KBM-7 (cell line): ENCODE data around the gene BLM.
"Not testable (repeated sequence)": the region's sequence is repeated elsewhere in the genome, so short reads cannot be mapped to it uniquely, and the experiment has no call there.

Experiments
- DNase-seq: peaks from one replicate; pipeline ENCODE4 v3.0.0-alpha.2; 2015
- in situ Hi-C: fragments of 300-500 bp; cut with MboI; formaldehyde crosslinking; loops from 2 replicates; pipeline ENCODE4 v1.14.3; 2020; ENCODE audit warnings: low sequenced_read_pairs, low pct_unique_long_range_greater_than_20kb, mixed read lengths

BLM gene

GRCh38 chr15:90812958-90813265, 95.8 kb downstream of the BLM start:
- DNase-seq = no peak
- in situ Hi-C loops = no loop called here

- in situ Hi-C loops = no loop called here
- no peak for DNase-seq
Observed at GRCh38 chr15:90813796-90814190, 96.6 kb downstream of the BLM start.

- DNase-seq = no peak
- in situ Hi-C loops = no loop called here
Observed at GRCh38 chr15:90814191-90814821, 97.2 kb downstream of the BLM start.

GRCh38 chr15:90816401-90817116, 99.4 kb downstream of the BLM start:
- in situ Hi-C loops = no loop called here
- DNase-seq = no peak

GRCh38 chr15:90817117-90818057, 100.2 kb downstream of the BLM start:
- no peak for DNase-seq
- in situ Hi-C loops = no loop called here

GRCh38 chr15:90818251-90819210, 101.4 kb downstream of the BLM start:
- peak; percentile 73 for DNase-seq
- in situ Hi-C loops = no loop called here

- in situ Hi-C loops = no loop called here
Observed at GRCh38 chr15:90819390-90819789, 102.2 kb downstream of the BLM start.

GRCh38 chr15:90819850-90820249, 102.7 kb downstream of the BLM start:
- in situ Hi-C loops = no loop called here
- DNase-seq = no peak

More at GRCh38 chr15:90819390-90819789, 102.2 kb downstream of the BLM start:
- no peak for DNase-seq

- DNase-seq = no peak
- in situ Hi-C loops = no loop called here
Observed at GRCh38 chr15:90820481-90820880, 103.3 kb downstream of the BLM start.

GRCh38 chr15:90822204-90822955, 105.2 kb downstream of the BLM start:
- DNase-seq = no peak
- in situ Hi-C loops = no loop called here

GRCh38 chr15:90823455-90823974, 106.4 kb downstream of the BLM start:
- in situ Hi-C loops = no loop called here
- no peak for DNase-seq

- in situ Hi-C loops, DNase-seq: not testable (repeated sequence)
Observed at GRCh38 chr15:90825115-90825899, 108.2 kb downstream of the BLM start.

GRCh38 chr15:90826206-90826885, 109.2 kb downstream of the BLM start:
- in situ Hi-C loops, DNase-seq: not testable (repeated sequence)

GRCh38 chr15:90826886-90827435, 109.8 kb downstream of the BLM start:
- DNase-seq = no peak
- in situ Hi-C loops = no loop called here

- no peak for DNase-seq
- in situ Hi-C loops = no loop called here
Observed at GRCh38 chr15:90828111-90828510, 111.0 kb downstream of the BLM start.

GRCh38 chr15:90829126-90829525, 112.0 kb downstream of the BLM start:
- in situ Hi-C loops = no loop called here
- no peak for DNase-seq
